ENCODE data around the gene NCAM1.

NCAM1 gene

DNA sequence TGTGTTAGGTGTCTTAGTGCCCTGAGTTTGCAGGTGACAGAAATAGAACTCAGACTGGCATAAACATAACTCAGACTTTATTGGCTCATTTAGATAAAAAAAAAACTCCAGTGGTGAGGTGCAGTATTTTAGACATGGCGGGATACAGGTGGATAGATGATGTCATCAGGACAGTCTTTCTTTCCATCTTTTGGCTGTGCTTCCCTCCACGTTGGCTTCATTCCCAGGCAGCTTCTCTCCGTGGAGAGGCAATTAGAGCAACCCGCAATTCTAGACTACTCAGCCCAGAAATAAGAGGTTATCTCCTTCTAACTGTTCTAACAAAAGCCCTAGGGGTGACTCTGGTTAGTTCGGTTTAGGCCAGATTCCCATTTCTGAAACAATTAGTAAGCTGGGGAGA lies 40.5 kb downstream of the NCAM1 start:
- no peaks in the 10 kb centered on the region for H4K20me1 ChIP-seq
- H3K9ac ChIP-seq, result no peak overlapping the region
- no peak overlapping the region for H3K4me2 ChIP-seq
- H3K9me3 ChIP-seq (replicated peaks in 1 of 11), result 0 out of 22 replicates have a peak, but pooled peaks cover 0 to 3% (median 0%) of the 10 kb centered on the region in 11 experiments
- H3K27ac ChIP-seq, result no peak overlapping the region
- no peaks in the 10 kb centered on the region for H3K36me3 ChIP-seq
- no peak for TF ChIP-seq Cebpa-rat (IDR thresholded peaks at IDR 0.05)
- H3K27me3 ChIP-seq, result no peaks in the 10 kb centered on the region
- H3K4me3 ChIP-seq, result no peak overlapping the region
- no peaks in the 10 kb centered on the region; a peak in 1 of 20 replicates for H3K4me1 ChIP-seq

DNA sequence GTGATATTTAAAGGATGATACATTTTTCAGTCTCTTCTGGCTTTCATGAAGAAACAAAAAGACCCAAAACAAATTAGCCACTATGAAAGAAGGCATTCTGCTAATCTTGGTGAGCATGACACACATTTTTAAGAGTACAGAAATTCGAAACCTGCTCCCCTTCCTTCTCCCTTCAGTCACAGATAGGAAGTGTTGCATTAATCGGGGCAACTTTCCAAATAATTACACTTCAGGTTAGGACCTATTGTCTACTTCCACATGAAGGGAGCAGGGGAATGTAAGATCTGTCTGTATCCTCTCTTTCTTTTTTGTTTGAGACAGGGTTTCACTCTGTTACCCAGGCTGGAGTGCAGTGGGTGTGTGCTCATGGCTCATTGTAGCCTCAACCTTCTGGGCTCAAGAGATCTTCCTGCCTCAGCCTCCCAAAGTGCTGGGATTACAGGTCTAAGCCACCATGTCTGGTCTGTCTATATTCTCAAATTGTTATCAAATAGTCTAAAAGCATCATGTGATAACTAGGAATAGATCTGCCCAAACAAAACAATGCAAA lies 45.8 kb downstream of the NCAM1 start:
- H3K4me3 ChIP-seq, result no peak overlapping the region
- no peak overlapping the region for H3K27ac ChIP-seq
- no peak overlapping the region for H3K4me2 ChIP-seq
- H3K27me3 ChIP-seq, result no peaks in the 10 kb centered on the region
- no peak for TF ChIP-seq Cebpa-rat (IDR thresholded peaks at IDR 0.05)
- no peaks in the 10 kb centered on the region for H3K36me3 ChIP-seq
- no peak overlapping the region for H3K9ac ChIP-seq
- no peaks in the 10 kb centered on the region for H4K20me1 ChIP-seq
- H3K4me1 ChIP-seq, result no peaks in the 10 kb centered on the region; a peak in 1 of 20 replicates
- H3K9me3 ChIP-seq (replicated peaks in 1 of 11), result 0 out of 22 replicates have a peak, but pooled peaks cover 0 to 3% (median 0%) of the 10 kb centered on the region in 11 experiments

DNA sequence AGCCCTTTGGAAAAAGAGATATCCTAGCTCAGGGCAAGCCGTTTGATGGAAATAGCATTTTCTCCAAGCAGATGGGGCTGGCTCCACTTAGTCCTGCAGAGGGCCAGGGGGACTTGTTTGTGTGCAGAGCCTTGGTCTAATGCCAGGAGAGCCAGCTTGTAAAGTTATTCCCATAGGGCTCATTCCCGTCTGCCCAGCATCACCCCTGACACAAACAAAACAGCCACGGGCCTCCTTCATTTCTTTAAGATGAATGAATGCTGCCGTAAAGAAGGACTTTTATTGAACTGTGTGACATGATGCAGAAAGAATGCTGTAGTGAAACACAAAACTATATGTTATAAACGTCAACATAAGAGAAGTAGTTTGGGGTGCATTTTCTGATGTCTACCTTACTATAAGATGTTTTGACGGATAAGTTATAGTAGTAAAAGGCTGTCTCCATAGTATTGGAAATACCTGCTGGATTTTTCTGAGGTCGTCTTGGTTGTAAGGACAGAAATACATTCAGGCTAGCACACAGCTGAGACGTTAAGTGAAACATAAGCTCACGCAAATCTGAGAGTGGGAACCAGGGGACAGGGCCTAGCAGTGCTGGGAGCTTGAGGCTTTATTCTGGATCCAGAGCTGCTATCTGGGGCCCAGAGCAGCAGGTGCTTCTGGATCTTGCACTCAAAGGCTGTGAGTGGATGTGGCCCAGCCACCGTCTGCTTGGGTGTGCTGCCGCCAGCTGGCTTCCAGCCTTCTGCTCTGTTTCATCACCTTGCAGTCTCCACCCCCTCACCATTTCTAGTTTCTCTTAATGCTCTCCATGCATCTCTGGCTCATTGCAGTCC lies 53.3 kb downstream of the NCAM1 start:
- no peak overlapping the region for H3K9ac ChIP-seq
- H3K4me1 ChIP-seq, result no peaks in the 10 kb centered on the region; a peak in 1 of 20 replicates
- H3K4me2 ChIP-seq, result no peak overlapping the region
- H4K20me1 ChIP-seq, result no peaks in the 10 kb centered on the region
- H3K27me3 ChIP-seq, result no peaks in the 10 kb centered on the region
- no peak overlapping the region for H3K27ac ChIP-seq
- H3K4me3 ChIP-seq, result no peak overlapping the region
- H3K36me3 ChIP-seq, result no peaks in the 10 kb centered on the region
- peaks cover 0 to 6% (median 0%) of the 10 kb centered on the region in 11 experiments; a peak in 1 of 22 replicates for H3K9me3 ChIP-seq (replicated peaks in 1 of 11)
- TF ChIP-seq Cebpa-rat (IDR thresholded peaks at IDR 0.05), result no peak

DNA sequence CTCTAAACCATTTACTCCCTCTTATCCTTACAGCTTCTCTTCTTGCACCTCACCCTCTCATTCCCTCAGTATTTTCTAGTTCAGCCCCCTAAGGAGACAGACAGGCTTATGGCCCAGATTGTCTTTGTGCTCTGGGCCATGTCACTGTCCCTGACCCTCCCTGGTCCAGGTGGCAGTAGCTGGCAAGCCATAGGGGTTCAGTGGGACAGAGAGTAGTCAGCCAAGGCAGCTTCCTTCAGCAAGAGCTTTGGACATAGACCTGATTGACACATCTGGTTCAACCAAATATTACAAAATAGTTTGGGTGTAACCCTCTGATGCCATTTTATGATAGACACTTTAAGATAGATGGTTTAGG lies 53.9 kb downstream of the NCAM1 start:
- no peaks in the 10 kb centered on the region for H3K27me3 ChIP-seq
- H3K9me3 ChIP-seq (replicated peaks in 1 of 11), result peaks cover 0 to 10% (median 0%) of the 10 kb centered on the region in 11 experiments; a peak in 1 of 22 replicates

DNA sequence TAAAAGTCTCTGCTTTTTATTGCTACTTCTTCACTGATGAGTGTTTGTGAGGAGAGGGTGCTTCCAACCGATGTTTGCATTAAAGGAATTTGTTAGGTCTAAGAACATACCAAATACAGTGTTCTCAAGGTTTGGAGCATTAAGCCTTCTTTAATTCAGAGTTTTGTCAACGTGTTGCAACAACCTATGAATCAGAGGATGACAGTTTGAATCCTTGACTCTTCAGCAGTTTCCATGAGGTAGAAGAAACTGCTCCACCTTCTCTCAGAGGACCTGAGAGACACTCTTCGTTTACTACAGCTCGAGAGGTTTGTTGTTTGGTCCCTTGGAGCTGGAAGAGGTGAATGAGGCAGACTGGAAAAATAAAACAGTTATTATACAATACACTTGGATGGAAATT lies 55.7 kb downstream of the NCAM1 start:
- no peaks in the 10 kb centered on the region for H3K4me1 ChIP-seq
- H3K4me2 ChIP-seq, result no peak overlapping the region
- no peak overlapping the region for H3K4me3 ChIP-seq
- no peaks in the 10 kb centered on the region for H3K36me3 ChIP-seq
- no peak overlapping the region for H3K9ac ChIP-seq
- H3K9me3 ChIP-seq (replicated peaks in 1 of 11), result peaks cover 0 to 13% (median 0%) of the 10 kb centered on the region in 11 experiments; a peak in 1 of 22 replicates
- H3K27me3 ChIP-seq, result no peaks in the 10 kb centered on the region
- H4K20me1 ChIP-seq, result no peaks in the 10 kb centered on the region
- TF ChIP-seq Cebpa-rat (IDR thresholded peaks at IDR 0.05), result no peak
- no peak overlapping the region for H3K27ac ChIP-seq

More for the DNA sequence above, 53.9 kb downstream of the NCAM1 start:
- Histone ChIP-seq H3K36me3 (no peaks in the 10 kb centered on the region), H3K27ac (no peak overlapping the region), H3K4me1 (no peaks in the 10 kb centered on the region; a peak in 1 of 20 replicates), H4K20me1 (no peaks in the 10 kb centered on the region), H3K4me2 (no peak overlapping the region), H3K9ac (no peak overlapping the region), H3K4me3 (no peak overlapping the region)
- no peak for TF ChIP-seq Cebpa-rat (IDR thresholded peaks at IDR 0.05)

DNA sequence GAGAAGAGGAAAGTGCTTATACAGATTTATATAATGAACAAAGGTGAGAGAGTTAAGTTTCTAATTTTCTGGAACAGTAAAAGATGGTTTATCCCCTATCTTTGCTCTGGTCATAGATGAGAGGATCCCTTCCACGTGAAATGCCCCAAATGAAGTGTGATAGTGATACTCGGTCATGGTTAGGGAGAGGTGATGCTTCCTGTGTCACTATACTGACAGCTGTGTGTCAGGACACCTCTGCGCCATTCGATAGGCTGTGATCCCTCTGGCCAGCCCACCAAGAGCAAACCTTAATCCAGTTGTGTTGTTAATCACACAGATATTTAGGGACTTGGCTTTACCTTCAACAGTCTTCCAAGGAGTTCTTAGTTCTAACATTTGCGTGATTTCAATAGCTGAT lies 57.7 kb downstream of the NCAM1 start:
- no peaks in the 10 kb centered on the region for H4K20me1 ChIP-seq
- TF ChIP-seq Cebpa-rat (IDR thresholded peaks at IDR 0.05), result no peak
- H3K4me1 ChIP-seq, result no peaks in the 10 kb centered on the region
- no peak overlapping the region for H3K4me2 ChIP-seq
- H3K27ac ChIP-seq, result no peak overlapping the region
- peaks cover 0 to 13% (median 0%) of the 10 kb centered on the region in 11 experiments; a peak in 1 of 22 replicates for H3K9me3 ChIP-seq (replicated peaks in 1 of 11)
- no peak overlapping the region for H3K4me3 ChIP-seq
- H3K36me3 ChIP-seq, result no peaks in the 10 kb centered on the region
- H3K9ac ChIP-seq, result no peak overlapping the region
- H3K27me3 ChIP-seq, result no peaks in the 10 kb centered on the region

DNA sequence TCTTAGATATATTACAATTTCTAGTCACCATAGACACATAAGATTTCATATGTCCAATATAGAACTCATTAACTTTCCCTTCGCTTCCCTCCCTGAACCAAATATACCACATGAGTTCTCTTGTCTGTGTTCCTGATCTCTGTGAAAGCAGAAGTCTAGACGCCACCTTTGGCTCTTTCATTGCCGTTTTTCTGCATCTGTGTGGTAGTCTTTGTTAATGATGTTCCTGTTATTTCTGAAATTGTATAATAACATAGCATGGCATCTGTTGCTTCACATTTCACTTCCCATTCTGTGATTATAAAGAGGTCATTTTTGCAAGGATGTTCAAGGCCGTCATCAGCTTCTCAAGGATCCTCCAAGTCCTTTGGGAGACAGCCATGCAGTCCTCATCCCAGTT lies 58.5 kb downstream of the NCAM1 start:
- Histone ChIP-seq H4K20me1 (no peaks in the 10 kb centered on the region), H3K9ac (no peak overlapping the region), H3K36me3 (no peaks in the 10 kb centered on the region), H3K9me3 (replicated peaks in 1 of 11) (peaks cover 0 to 13% (median 0%) of the 10 kb centered on the region in 11 experiments; a peak in 1 of 22 replicates), H3K4me1 (no peaks in the 10 kb centered on the region), H3K4me3 (no peak overlapping the region), H3K27ac (no peak overlapping the region), H3K27me3 (no peaks in the 10 kb centered on the region), H3K4me2 (no peak overlapping the region)
- no peak for TF ChIP-seq Cebpa-rat (IDR thresholded peaks at IDR 0.05)

DNA sequence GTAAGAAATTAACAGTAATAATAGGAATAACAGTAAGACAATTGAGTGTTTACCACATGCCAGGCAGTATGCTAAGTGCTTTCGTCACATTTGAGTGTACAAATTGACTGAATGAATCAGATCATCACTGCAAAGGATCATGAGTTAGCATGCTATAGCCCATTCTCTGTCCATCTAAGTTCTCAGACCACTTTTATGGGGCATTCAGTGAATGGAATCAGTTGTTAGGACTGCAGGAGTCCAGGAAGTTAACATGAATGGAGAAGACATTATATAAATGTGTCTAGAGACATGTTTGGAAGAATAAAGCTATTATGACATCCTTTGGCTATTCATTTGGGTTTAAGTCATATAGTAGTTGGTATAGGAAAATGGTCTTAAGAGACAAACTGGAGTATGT lies 59.9 kb downstream of the NCAM1 start:
- Histone ChIP-seq H3K9ac (no peak overlapping the region), H3K27ac (no peak overlapping the region), H4K20me1 (no peaks in the 10 kb centered on the region), H3K27me3 (no peaks in the 10 kb centered on the region), H3K9me3 (replicated peaks in 1 of 11) (peaks cover 0 to 13% (median 0%) of the 10 kb centered on the region in 11 experiments; a peak in 1 of 22 replicates), H3K36me3 (no peaks in the 10 kb centered on the region), H3K4me1 (no peaks in the 10 kb centered on the region), H3K4me3 (no peak overlapping the region), H3K4me2 (no peak overlapping the region)
- no peak for TF ChIP-seq Cebpa-rat (IDR thresholded peaks at IDR 0.05)

DNA sequence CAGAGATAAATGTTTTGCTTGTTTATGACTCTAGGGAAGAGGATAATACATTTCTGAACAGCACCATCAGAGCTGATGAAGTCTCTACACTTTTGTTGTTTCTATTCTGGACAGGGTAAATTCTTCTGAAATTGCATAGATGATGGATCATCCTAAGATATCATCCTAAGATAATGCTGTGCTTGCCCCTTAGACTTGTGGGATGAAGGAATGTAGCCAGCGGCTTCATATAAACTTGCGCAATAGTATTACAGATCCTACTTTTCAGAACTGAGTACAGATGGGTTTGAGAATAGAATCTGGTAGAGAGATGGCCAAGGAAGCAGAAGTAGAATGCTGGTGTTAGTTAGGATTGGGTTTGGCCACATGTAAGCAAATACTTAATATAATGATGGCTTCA lies 61.0 kb downstream of the NCAM1 start:
- Histone ChIP-seq H3K27ac (no peak overlapping the region), H3K9me3 (replicated peaks in 1 of 11) (peaks cover 0 to 13% (median 0%) of the 10 kb centered on the region in 11 experiments; a peak in 1 of 22 replicates), H3K4me3 (no peak overlapping the region), H4K20me1 (no peaks in the 10 kb centered on the region), H3K36me3 (no peaks in the 10 kb centered on the region), H3K4me1 (no peaks in the 10 kb centered on the region), H3K27me3 (no peaks in the 10 kb centered on the region), H3K4me2 (no peak overlapping the region), H3K9ac (no peak overlapping the region)
- TF ChIP-seq Cebpa-rat (IDR thresholded peaks at IDR 0.05), result peak in 6 of 11 experiments; percentile 42 to 80 (median 64); a peak in 10 of 22 replicates
